Nephron (organoid): ENCODE data around the gene SYT7.

Experiments used
- H3K27ac Mint-ChIP-seq, 3 experiments: 2 replicates each; pipeline ENCODE4 v1.8.0; 2020; ENCODE audit warnings: mixed read lengths in 3 of 3, mild to moderate bottlenecking in 2 of 3, moderate library complexity in 1 of 3
- H3K27me3 Mint-ChIP-seq: 2 replicates; pipeline ENCODE4 v1.8.0; 2021; ENCODE audit warnings: low read depth, mild to moderate bottlenecking, moderate library complexity, mixed read lengths
- H3K36me3 Mint-ChIP-seq: 2 replicates; pipeline ENCODE4 v1.8.0; 2020; ENCODE audit warnings: low read depth, mixed read lengths
- H3K4me1 Mint-ChIP-seq: 2 replicates; pipeline ENCODE4 v1.8.0; 2020; ENCODE audit warnings: mixed read lengths
- H3K4me3 Mint-ChIP-seq, 3 experiments: 2 replicates each; pipeline ENCODE4 v1.8.0; 2020; ENCODE audit warnings: mild to moderate bottlenecking in 3 of 3, mixed read lengths in 3 of 3, moderate library complexity in 2 of 3
- H3K9me3 Mint-ChIP-seq: 2 replicates; pipeline ENCODE4 v1.8.0; 2020; ENCODE audit warnings: mixed read lengths
- TF ChIP-seq, protein P1 (sequence below), 3 experiments: fragments of 200-600 bp; sonication (generic); IDR thresholded peaks; one replicate each; pipeline ENCODE4 v1.5.0; 2021; ENCODE audit warnings: antibody characterized with exemption in 3 of 3; ENCODE audit not compliant: unreplicated experiment in 3 of 3

Gene SYT7

DNA sequence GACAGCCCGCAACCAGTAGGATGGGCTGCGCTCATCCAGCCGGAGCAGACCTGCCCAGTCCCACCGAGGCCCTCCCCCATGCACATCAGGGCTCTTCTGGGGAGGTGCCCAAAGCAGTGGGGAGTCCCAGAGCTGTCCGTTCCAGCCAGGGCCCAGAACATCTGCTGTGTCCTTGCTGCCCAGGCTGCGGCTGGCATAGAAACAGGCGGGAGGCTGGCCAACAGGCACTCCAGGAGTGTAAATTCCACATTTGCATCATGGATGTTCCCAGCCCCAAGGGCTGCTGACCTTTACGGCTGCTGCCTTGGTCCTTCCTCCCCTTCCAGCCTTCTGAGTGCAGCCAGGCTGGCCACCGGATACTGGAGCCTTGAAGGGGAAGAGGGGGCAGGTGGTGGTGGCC is 30.0 kb upstream of the SYT7 start:
- Mint-ChIP-seq H3K4me3 (no peak overlapping the region), H3K4me1 (peaks cover 26% of the 10 kb centered on the region), H3K9me3 (no peaks in the 10 kb centered on the region), H3K27me3 (peaks cover 38% of the 10 kb centered on the region), H3K27ac (no peak overlapping the region), H3K36me3 (no peaks in the 10 kb centered on the region)
- TF ChIP-seq, protein P1, sequence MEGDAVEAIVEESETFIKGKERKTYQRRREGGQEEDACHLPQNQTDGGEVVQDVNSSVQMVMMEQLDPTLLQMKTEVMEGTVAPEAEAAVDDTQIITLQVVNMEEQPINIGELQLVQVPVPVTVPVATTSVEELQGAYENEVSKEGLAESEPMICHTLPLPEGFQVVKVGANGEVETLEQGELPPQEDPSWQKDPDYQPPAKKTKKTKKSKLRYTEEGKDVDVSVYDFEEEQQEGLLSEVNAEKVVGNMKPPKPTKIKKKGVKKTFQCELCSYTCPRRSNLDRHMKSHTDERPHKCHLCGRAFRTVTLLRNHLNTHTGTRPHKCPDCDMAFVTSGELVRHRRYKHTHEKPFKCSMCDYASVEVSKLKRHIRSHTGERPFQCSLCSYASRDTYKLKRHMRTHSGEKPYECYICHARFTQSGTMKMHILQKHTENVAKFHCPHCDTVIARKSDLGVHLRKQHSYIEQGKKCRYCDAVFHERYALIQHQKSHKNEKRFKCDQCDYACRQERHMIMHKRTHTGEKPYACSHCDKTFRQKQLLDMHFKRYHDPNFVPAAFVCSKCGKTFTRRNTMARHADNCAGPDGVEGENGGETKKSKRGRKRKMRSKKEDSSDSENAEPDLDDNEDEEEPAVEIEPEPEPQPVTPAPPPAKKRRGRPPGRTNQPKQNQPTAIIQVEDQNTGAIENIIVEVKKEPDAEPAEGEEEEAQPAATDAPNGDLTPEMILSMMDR (IDR thresholded peaks at IDR 0.05; ENCODE audit: unreplicated experiment in 3 of 3): no peak

DNA sequence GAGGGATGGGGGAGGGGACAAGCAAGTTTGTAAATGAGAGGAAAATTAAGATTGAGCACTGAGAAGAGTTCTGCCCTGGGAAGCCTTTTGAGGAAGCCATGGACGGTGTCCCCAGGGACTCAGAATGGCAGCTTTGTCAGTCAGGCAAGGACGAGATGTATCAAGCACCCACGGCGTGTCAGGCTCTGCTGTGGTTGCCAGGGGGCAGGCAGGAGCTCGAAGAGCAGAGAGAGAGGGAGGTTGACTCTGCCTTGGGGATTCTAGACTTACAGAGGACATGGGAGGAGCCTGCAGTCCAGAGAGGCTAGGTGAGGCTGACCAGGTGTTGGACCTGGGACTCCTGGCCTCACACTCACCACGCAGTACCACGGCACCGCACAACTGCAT is 29.1 kb upstream of the SYT7 start:
- Mint-ChIP-seq H3K36me3 (no peaks in the 10 kb centered on the region), H3K4me1 (peaks cover 24% of the 10 kb centered on the region), H3K4me3 (no peak overlapping the region), H3K27ac (no peak overlapping the region), H3K27me3 (peaks cover 43% of the 10 kb centered on the region), H3K9me3 (no peaks in the 10 kb centered on the region)
- TF ChIP-seq, protein P1 (IDR thresholded peaks at IDR 0.05; ENCODE audit: unreplicated experiment in 3 of 3): peak in 1 of 3 experiments; percentile 10

DNA sequence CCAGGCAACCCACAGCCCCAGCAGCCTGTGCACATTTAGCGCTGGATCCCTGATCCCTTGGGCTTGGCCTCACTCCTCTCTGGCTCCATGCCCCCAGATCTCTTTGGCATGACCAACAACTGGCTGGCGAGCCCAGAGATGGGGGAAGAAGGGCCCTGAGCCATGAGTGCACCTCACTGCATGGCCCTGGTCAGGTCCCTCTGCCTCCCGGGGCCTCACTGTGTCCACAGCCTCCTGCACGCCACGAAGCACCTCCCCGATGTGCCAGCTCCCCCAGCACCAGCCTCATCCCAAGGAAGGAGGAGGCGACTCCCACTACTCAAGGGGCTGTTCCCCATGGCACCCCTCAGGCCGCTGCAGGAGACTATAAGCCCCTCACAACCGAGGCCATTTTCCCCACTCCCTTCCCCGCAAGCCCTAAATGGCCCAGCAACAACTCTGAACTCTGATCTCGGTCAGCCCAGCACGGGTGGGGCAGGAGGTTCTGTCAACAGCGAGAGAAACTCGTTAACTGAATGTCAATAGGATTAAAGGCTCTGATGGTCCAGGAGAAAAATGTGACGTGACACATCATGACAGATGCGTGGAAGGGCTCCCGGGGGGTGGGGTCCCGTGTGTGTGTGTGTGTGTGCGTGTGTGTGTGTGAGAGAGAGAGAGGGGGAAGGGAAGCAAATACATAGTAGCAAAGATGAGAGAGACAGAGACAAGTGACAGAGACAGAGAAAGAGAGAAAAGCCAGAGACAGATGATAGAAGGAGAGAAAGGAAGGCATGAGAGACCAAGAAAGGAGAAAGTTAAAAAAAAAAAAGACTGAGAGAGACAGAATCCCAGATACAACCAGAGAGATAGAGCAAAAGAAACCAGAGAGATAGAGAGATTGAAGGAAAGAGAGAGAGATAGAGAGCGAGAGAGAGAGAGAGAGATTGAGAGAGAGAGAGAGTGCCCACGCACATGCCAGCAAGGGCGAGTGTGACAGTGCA is 28.4 kb upstream of the SYT7 start:
- Mint-ChIP-seq H3K27ac (no peak overlapping the region), H3K4me1 (peaks cover 19% of the 10 kb centered on the region), H3K36me3 (no peaks in the 10 kb centered on the region), H3K27me3 (peaks cover 43% of the 10 kb centered on the region), H3K9me3 (no peaks in the 10 kb centered on the region), H3K4me3 (no peak overlapping the region)
- TF ChIP-seq, protein P1 (IDR thresholded peaks at IDR 0.05; ENCODE audit: unreplicated experiment in 3 of 3): no peak

DNA sequence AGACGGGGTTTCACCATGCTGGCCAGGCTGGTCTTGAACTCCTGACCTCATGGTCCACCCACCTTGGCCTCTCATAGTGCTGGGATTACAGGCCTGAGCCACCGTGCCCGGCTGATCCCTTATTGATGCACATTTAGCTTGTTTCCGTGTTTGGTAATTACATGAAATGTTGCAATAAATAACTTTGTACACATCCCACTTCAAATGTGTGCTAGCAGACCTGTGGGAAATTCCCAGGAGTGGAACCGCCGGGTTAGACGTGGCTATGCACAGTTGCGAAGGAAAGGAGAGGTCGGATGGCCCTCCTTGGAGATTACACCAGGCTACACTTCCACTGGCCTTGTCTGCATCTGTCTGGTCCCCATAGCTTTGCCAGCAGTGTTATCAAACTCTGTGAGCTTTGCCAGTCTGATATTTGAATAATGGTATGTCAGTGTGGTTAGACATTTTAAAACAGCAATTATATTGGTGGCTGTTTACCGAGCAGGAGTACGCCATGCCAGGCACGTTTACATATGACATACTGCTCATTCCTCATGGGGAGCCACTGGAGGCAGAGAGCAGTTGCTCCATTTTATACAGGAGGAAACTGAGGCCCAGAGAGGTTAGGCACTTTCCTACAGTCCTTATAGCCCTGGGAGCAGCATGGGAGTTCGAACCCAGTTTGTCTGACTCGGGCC is 27.2 kb upstream of the SYT7 start:
- Mint-ChIP-seq H3K4me3 (no peak overlapping the region), H3K4me1 (peaks cover 16% of the 10 kb centered on the region), H3K27ac (no peak overlapping the region), H3K27me3 (peaks cover 43% of the 10 kb centered on the region), H3K36me3 (no peaks in the 10 kb centered on the region), H3K9me3 (no peaks in the 10 kb centered on the region)
- TF ChIP-seq, protein P1 (IDR thresholded peaks at IDR 0.05; ENCODE audit: unreplicated experiment in 3 of 3): no peak

DNA sequence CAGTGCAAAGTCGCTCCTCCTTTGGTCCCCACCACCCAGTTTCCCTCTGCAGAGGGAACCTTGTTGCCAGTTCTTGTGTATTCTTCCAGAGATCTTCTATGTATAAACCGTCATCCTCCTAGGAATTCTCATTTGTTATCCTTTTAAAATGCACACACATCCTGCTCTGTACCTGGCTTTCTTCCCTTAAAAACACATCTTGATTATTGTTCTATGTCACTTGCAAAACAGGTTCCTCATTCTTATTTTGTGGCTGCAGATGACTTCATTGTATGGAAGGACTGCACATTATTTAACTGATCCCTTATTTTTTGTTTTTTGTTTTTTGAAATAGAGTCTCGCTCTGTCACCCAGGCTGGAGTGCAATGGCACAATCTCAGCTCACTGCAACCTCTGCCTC is 26.6 kb upstream of the SYT7 start:
- Mint-ChIP-seq H3K4me3 (no peak overlapping the region), H3K4me1 (peaks cover 20% of the 10 kb centered on the region), H3K27ac (no peak overlapping the region), H3K9me3 (no peaks in the 10 kb centered on the region), H3K27me3 (peaks cover 46% of the 10 kb centered on the region), H3K36me3 (no peaks in the 10 kb centered on the region)
- TF ChIP-seq, protein P1 (IDR thresholded peaks at IDR 0.05; ENCODE audit: unreplicated experiment in 3 of 3): no peak
